GM18951 (cell line): Measurements from ENCODE around the gene LY6G6D.

Source experiments
- POLR2A ChIP-seq: IDR thresholded peaks from 4 replicates; pipeline ENCODE4 v1.6.1; 2011; ENCODE audit warnings: mild to moderate bottlenecking; ENCODE audit not compliant: insufficient read length, insufficient read depth; ENCODE audit errors: extremely low read depth
- in situ Hi-C: fragments of 300-500 bp; cut with MboI; formaldehyde crosslinking; loops from one replicate; pipeline ENCODE4 v1.12.0; 2022; ENCODE audit warnings: low sequenced_read_pairs, mixed read lengths, inconsistent platforms; ENCODE audit not compliant: unreplicated experiment

The LY6G6D gene

DNA sequence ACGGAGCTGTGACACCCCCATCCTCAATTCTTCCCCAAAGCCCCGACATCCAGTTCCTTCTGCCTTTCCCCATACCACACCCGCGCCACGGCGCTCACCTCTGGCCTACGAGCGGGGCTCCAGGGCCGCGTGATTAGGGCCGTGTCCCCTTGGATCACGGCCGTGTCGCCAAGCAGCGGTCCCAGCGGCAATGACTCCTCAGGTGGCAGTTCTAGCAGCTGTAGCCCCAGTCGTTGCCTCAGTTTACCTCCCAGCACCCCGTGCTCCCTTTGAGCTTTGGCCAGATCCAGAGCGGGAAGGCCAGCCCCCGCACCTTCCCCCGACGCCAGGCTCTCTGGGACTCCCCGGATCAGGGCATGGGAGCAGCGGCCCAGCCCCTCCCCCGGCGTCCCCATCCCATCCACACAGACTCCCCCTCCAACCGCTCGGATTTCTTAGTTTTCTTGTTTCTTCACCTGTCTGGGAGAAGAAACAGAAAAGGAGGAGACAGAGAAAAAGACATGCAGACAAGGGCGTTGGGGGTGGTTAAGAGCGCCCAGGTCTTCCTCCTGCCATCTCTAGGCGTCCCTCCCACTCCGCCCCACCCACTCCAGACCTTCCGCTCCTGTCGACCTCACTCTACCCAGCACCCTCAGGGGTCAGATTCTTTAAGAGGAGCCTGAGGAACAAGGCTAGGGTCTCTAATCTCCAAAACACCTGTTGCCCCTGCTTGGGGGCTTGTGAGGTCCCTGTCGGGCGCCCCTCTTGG lies 13.8 kb downstream of the LY6G6D start, which contains the start of gene DDAH2:
DDAH2 (minus strand) TSS at position 533 of the 748 bp plus-strand sequence; CDS start at position 395, 138 bp downstream.
- in situ Hi-C loops = no loop called here
- TF ChIP-seq POLR2A = no peak

DNA sequence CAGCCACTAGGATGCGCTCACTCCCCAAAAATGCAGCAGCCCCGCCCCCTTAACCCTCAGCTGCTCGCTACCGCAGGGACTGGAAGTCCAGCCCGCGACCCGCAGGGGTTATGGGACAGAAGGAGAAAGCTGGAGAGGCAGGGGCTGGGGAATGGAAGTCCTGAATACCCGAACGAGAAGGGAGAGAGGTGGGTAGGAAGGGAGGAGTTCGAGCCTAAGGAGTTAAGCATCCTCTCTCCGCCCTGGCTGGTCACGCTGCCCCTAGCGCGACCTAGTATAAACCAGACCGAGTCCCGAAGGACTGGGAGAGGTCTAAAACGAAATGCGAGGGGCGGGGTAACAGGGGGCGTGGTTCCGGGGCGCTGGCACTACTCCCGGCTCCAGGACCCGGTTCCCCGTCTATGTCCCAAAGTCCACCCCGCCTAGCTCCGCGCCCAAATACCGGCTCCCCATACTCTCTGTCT lies 14.4 kb downstream of the LY6G6D start:
- in situ Hi-C loops = no loop called here
- TF ChIP-seq POLR2A = no peak

DNA sequence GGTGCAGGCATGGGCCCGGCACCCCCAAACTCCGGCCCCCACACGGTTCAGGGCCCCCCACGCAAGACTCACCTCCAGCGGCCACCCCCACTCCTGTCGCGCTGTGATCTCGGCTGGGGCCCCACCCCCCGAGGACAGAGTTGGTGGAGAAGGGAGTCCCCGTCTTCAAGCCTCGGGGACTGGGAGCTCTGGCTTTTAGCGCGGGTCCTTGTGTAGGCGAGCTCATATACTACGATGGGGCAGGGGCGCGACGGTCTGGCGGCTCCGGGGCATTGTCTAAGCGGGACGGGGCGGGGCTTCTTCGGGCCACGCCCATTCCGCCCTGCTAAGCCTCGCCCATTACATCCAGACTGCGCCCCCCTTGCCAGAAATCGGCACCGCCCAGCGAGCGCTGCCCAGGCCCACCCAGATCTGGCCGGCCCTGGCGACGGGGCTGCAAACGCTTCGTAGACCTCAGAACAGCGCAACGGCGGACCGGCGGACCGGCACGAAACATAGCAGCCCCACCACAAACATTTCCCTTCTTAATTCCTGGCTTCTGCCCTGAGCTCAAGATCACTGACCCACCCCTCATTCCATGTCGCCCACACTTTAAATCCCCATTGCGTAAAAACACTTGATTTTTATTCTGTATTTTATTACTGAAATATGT lies 15.0 kb downstream of the LY6G6D start:
- in situ Hi-C loops = no loop called here
- peak; percentile 59 for TF ChIP-seq POLR2A

DNA sequence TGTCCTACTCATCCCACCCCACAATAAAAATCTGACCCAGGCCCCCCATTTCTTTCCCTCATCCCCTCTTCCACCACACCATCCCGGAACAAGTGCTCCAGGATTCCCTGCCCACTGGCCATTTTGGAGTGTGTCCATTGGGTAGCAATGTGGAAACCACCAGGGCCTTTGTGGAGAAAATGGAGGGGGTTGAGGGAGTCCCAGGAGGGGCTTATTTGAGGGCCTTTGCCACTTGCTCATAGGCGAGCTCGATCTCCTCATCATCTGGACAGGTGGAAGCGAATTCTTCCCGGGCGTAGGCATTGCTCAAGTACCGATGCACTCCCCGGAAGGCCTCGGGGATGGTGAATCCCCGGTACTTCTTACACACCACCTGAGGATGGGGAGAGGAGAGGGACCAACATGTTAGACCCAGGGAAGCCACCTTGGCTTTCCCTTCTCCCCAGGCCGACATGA lies 15.5 kb downstream of the LY6G6D start:
- TF ChIP-seq POLR2A = no peak
- in situ Hi-C loops = no loop called here

DNA sequence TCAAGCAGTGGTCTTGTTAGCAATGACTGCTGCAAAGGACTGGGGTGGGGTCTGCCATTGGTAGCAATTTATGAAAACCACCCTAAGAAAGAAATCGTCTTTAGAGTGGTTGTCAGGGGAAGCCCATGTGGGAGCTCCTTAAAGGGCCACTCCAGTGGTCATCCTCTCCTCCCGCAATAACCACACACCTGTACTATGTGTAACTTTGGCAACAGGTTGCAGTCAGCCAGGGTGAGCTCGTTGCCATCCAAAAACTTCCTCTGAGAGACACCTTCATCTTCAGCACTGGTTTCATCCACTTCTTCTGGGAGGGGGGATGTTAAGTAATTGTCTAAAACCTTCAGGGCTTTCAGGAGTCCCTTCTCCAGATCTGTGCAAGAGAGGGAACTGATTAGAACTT lies 16.9 kb downstream of the LY6G6D start:
- TF ChIP-seq POLR2A = no peak
- in situ Hi-C loops = no loop called here

DNA sequence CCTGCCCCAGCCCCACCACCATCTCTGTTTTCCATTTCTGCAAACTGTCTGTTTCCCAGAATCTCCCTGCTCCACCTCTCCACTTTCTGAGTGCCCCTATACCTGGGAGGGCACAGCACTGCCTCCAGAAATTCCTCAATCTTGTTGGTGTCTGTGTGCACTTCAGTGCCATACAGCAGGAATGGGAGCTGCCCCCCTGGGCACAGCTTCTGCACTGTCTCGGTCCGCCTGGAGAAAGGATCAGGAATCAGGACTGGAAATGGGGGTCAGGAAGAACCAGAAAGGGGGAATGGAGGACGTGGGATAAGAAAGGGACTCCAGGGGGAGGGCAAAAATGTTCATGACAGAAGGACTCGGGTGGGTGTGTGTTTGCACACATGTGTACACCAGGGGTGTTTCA lies 18.6 kb downstream of the LY6G6D start:
- TF ChIP-seq POLR2A = no peak
- in situ Hi-C loops = no loop called here

DNA sequence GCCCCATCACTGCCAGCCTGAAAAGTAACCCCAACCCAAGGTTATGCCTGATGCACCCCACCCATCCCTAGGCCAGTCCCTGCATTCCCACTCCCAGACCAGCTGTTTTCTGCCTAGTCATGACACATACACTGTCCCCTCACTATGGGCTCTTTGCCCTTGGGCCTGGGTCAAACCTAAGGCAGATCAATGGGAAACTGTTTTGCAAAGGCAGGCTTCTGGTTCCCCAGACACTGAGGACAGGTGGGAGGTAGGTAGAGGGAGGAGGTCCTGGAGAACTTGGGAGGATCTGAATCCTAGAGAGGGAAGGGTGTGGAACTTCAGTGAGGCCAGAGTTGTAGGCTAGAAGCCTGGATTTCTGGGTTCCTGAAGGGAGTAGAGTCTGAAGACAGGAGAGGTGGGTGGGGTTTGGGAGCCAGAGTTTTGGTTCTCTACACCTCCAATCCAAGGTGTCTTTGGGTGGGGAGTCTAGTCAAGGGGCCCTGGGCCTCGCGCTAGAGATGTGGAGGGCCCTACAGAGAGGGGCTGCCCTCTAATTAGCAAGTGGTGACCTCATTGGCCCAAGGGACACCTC lies 19.2 kb downstream of the LY6G6D start:
- TF ChIP-seq POLR2A = no peak
- in situ Hi-C loops = no loop called here

DNA sequence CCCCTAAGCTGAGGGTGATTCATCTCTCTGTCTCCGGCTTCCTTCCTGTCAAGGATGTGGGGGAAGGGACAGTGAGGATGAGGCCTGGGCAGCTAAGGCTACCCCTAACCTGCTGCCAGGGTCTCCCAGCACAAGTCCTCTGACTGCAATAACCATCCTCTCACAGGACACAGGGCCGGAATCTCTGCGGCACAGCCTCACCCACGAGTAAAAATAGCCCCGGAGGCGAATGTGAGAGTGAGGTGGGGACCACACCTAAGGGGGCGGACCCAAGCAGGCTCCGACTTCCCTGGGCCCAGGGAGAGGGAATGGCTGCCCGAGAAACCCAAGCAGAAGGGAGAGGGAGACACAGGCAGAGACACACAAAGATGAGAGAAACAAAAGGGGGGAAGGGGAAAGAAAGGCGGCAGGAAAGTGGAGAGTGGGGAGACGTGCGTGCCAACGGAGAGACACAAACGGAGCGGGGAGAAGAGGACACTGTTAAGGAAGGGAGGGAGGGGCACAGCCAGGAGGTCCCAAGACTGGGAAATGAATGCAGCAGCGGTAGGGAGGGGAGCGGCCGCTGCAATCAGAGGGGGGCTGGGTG lies 19.8 kb downstream of the LY6G6D start:
- in situ Hi-C loops = no loop called here
- no peak for TF ChIP-seq POLR2A

DNA sequence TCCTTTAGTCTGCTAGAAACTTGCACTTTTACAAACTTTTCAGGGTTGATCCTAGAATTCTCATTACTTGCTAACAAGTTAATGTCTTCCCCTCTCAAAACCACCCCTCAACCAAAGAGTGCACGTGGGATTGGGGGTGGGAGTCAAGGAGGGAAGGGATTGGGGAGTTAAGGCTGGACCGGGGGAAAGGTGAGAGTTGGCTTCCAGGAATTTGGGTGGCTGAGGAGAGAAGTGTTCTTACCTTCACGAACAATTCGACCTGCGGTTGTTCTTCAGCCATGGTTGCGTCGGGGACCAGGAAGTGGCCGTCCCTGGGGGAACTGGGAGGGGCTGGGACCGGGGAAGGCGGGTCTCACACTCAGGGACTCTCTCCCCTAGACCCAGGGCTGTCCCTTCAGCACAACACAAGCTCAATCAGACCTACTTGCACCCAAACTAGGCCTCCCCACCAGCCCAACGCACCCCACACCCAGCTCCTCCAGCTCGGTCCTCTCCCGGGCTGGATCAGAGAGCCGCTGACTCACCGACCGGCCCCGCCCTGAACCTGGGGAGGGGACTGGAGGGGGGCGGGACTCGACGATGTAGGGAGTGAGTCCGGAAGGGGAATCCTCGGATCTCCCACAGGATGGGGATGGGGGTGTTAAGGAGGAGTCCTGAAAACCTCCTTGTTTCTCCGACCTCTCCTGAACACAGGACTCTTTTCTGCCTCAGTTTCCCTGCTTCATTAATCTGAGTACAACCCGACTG lies 21.0 kb downstream of the LY6G6D start, which contains the start of gene CLIC1:
CLIC1 (minus strand) TSS at position 510 of the 747 bp plus-strand sequence; CDS start at position 280, 230 bp downstream.
- in situ Hi-C loops = no loop called here
- TF ChIP-seq POLR2A = peak; percentile 93

DNA sequence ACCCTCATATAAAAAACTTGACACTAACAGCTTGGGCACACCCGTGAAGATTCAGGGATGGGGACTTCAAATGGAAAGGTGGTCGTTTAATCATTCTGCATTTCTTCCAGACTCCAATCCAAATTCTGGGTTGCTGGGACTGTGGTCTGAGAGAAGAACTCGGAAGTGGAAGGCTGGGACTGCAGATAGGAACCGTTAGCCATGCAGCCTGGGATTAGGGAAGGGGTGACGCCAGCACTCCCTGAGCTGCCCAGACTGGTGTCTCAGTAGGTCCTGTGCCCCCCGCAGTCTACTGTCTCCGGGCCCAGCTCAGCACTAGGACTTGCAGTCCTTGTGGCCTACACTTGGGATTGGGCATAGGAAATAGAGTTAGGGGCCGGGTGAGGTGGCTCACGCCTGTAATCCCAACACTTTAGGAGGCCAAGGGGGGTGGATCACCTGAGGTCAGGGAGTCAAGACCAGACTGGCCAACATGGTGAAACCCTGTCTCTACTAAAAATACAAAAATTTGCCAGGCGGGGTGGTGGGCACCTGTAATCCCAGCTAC lies 21.7 kb downstream of the LY6G6D start:
- in situ Hi-C loops = no loop called here
- TF ChIP-seq POLR2A = no peak

DNA sequence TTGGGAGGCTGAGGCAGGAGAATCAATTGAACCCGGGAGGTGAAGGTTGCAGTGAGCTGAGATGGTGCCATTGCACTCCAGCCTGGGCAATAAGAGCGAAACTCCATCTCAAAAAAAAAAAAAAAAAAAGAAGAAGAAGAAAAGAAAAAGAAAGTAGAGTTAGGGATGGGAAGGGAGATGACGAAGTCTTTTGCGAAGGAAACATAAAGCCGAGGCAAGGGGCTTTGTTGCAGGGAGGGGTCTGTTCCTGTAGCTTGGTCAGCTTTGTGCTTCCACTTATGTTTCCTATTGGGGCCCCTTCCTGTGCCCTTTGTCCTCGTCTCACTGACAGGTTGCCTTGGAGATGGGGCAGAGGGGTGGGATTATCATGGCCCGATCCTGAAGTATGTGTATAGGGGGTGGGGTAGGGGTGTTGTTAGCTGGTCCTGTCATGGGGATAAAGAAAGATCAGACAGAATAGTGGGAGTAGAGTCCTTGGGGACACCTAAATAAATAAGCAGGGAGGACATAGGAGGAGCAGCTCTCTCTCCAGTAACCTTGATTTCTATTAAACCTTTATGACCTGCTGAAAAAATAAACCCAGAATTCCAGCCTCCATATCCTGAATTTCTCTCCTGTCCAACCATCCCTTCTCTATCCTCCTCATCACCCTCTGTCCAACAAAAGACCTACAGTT lies 22.3 kb downstream of the LY6G6D start:
- in situ Hi-C loops = no loop called here
- no peak for TF ChIP-seq POLR2A

DNA sequence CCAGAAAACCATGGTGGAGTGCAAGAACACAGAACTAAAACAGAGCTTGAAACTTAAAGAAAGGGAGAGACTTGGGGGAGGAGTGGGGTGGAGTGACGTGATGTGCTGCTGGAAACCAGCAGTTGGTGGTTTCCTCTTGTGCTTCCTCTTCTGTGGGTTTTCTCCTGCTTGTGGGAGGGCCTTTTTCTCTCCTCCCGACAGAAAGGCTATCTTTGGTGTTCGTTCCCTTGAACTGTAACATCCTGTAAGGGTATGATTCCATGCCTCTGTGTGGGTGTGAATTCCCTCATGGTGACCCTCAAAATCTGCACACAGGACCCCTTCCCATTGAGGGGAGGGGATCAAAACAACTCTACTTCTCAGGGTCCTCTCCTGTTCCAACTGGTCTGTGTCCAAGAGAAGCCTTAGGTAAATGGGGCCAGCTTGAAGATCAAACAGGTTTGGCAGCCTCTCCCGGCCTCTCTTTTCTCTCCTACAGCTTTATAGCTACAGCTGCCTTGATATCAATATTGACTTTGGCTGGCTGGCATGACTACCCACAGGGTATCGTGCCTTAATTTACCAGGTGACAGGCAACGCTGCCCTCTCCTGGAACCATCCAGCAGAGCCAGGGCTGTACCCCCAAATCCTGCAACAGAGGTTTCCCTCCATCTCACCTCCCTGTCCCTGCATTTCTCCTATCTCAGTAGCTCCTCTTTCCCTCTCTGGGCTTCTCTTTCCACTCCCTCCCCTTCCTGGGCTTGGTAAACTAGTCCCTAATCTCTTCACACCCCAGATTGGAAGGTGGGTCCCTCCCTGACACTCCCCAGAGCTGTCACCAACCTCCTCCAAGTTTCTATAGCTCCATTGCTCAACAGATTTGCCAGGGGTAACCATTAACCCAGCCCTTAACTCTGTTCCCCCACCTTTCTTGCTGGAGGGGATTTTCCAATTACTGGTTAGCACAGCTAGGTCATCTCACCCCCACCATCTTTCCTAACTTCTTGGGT lies 23.1 kb downstream of the LY6G6D start:
- peak; percentile 63 for TF ChIP-seq POLR2A
- in situ Hi-C loops = no loop called here
